A549 (cell line): ENCODE data around the gene EME2.

Experiments used
- ESRRA ChIP-seq: fragments of 150-350 bp; IDR thresholded peaks from 2 replicates; pipeline ENCODE4 v1.6.1; 2014; ENCODE audit warnings: mild to moderate bottlenecking, low read length, borderline replicate concordance
- JUNB ChIP-seq: fragments of >200 bp; sonication (Bioruptor Twin); formaldehyde crosslinking; IDR thresholded peaks from 2 replicates; pipeline ENCODE4 v1.6.1; 2016
- MAZ ChIP-seq: fragments of 150-350 bp; IDR thresholded peaks from 2 replicates; pipeline ENCODE4 v1.6.1; 2014; ENCODE audit warnings: antibody characterized with exemption, low read depth, low read length, borderline replicate concordance
- POLR2A ChIP-seq: IDR thresholded peaks from 2 replicates; pipeline ENCODE4 v1.6.1; 2012; ENCODE audit warnings: mild to moderate bottlenecking, low read length
- TF ChIP-seq, protein P1 (sequence below): fragments of >200 bp; sonication (Bioruptor Twin); formaldehyde crosslinking; IDR thresholded peaks from 3 replicates; pipeline ENCODE4 v1.5.1; 2016

DNA sequence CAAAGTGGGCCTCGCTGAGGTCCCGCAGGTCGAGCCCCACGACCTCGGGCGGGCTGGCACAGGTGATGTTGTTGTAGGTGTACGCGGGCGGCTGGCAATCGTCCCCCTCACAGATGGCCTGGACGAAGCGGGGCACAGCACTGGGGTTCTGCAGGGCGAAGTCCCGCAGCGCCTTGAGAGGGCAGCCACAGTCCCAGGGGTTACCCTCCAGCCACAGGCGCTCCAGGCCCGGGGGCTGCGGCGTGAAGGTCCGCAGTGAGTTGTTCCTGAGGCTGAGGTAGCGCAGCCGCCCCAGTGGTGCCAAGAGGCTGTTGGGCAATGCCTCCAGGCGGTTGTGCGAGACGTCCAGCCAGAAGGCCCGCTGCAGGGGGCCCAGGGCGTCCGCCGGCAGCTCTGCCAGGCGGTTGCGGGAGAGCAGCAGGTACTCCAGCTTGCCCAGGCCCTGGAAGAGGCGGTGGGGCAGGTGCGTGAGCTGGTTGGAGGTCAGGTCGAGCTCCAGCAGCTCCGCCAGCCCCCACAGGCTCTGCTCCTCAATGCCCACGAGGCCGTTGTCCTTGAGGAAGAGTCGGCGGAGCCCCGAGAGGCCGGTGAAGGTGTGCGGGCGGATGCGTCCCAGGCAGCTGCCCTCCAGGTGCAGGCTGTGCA is 18.1 kb downstream of the EME2 start:
- TF ChIP-seq, protein P1, sequence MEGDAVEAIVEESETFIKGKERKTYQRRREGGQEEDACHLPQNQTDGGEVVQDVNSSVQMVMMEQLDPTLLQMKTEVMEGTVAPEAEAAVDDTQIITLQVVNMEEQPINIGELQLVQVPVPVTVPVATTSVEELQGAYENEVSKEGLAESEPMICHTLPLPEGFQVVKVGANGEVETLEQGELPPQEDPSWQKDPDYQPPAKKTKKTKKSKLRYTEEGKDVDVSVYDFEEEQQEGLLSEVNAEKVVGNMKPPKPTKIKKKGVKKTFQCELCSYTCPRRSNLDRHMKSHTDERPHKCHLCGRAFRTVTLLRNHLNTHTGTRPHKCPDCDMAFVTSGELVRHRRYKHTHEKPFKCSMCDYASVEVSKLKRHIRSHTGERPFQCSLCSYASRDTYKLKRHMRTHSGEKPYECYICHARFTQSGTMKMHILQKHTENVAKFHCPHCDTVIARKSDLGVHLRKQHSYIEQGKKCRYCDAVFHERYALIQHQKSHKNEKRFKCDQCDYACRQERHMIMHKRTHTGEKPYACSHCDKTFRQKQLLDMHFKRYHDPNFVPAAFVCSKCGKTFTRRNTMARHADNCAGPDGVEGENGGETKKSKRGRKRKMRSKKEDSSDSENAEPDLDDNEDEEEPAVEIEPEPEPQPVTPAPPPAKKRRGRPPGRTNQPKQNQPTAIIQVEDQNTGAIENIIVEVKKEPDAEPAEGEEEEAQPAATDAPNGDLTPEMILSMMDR: no peak
- no peak for TF ChIP-seq MAZ
- no peak for TF ChIP-seq POLR2A
- TF ChIP-seq ESRRA: no peak
- TF ChIP-seq JUNB: no peak
